B cell (primary cell): ENCODE measurements around the gene MDFI. TPM values are rescaled to one million over a fixed set of nuclear protein-coding genes. Genes with fewer than 3 reads are reported as not detected.

Experiments used
- ATAC-seq: fragments of 200-7000 bp; cut with Tn5 transposase; one replicate; pipeline ENCODE4 v1.10.0; 2021; ENCODE audit warnings: low read depth, mild to moderate bottlenecking, moderate number of reproducible peaks, moderate library complexity
- CTCF ChIA-PET: fragments of 350-600 bp; sonication (Branson Sonifier 250); formaldehyde crosslinking; loops from one replicate; lab custom pipeline; 2021; ENCODE audit warnings: antibody characterized with exemption, inconsistent platforms; lab: Charles Lee
- POLR2A ChIA-PET: fragments of 350-600 bp; sonication (Branson Sonifier 250); formaldehyde crosslinking; loops from one replicate; lab custom pipeline; 2021; ENCODE audit warnings: antibody characterized with exemption; lab: Charles Lee
- DNase-seq: peaks from one replicate; pipeline ENCODE4 v3.0.0; 2013
- H2AFZ ChIP-seq: 2 replicates; pipeline ENCODE4 v1.6.1; 2012; ENCODE audit warnings: mild to moderate bottlenecking, low read depth, low read length; ENCODE audit not compliant: insufficient read depth, poor library complexity, severe bottlenecking
- H3K27ac ChIP-seq, 2 donors: 1 replicate in 1 of 2; 2 replicates in 1 of 2; pipeline ENCODE4 v1.5.1; 2012 to 2013; ENCODE audit warnings: low read length in 2 of 2, mild to moderate bottlenecking in 2 of 2, moderate library complexity in 1 of 2
- H3K27me3 ChIP-seq, 4 experiments: fragments of 200-600 bp in 1 of 4; sonication (generic) in 1 of 4; replicated peaks in 1 of 4; 1 replicate in 2 of 4; 2 replicates in 2 of 4; pipeline versions ENCODE4 v1.6.1 to v1.7.0; 2013 to 2016; ENCODE audit warnings: low read length in 3 of 4, mild to moderate bottlenecking in 2 of 4, mixed read lengths in 1 of 4, moderate library complexity in 1 of 4; ENCODE audit not compliant: insufficient read depth in 4 of 4, control insufficient read depth in 3 of 4; ENCODE audit errors: control extremely low read depth in 1 of 4
- H3K36me3 ChIP-seq, 2 experiments: replicated peaks in 1 of 2; 1 replicate in 1 of 2; 2 replicates in 1 of 2; pipeline versions ENCODE4 v1.6.1 to v1.7.1; 2013; ENCODE audit warnings: low read length in 1 of 2; ENCODE audit not compliant: insufficient read depth in 2 of 2, control insufficient read depth in 1 of 2; ENCODE audit errors: control extremely low read depth in 1 of 2, extremely low read depth in 1 of 2
- H3K4me1 ChIP-seq, 2 donors: fragments of 200-600 bp in 1 of 2; sonication (generic) in 1 of 2; 1 replicate in 1 of 2; 2 replicates in 1 of 2; pipeline versions ENCODE4 v1.5.1 to v1.6.1; 2013 to 2017; ENCODE audit warnings: low read length in 2 of 2; ENCODE audit not compliant: control insufficient read depth in 2 of 2, insufficient read depth in 2 of 2
- H3K4me2 ChIP-seq: replicated peaks from 2 replicates; pipeline ENCODE3; 2012; ENCODE audit warnings: mild to moderate bottlenecking, low read depth, low read length; ENCODE audit not compliant: poor library complexity, severe bottlenecking
- H3K4me3 ChIP-seq, 5 experiments: fragments of 200-600 bp in 1 of 5; sonication (generic) in 1 of 5; 1 replicate in 3 of 5; 2 replicates in 2 of 5; pipeline versions ENCODE4 v1.5.1 to v1.7.0; 2011 to 2016; ENCODE audit warnings: low read length in 4 of 5, mild to moderate bottlenecking in 4 of 5, low read depth in 2 of 5, control low read depth in 1 of 5, moderate library complexity in 1 of 5; ENCODE audit not compliant: insufficient read depth in 1 of 5; ENCODE audit errors: control extremely low read depth in 1 of 5, extremely low read depth in 1 of 5
- H3K79me2 ChIP-seq: fragments of 200-600 bp; sonication (generic); one replicate; pipeline ENCODE4 v1.6.0; 2016; ENCODE audit warnings: low read length; ENCODE audit not compliant: control insufficient read depth, insufficient read depth
- H3K9ac ChIP-seq: fragments of 200-600 bp; sonication (generic); 2 replicates; pipeline ENCODE4 v1.6.1; 2017; ENCODE audit warnings: mild to moderate bottlenecking, low read length, moderate library complexity
- H3K9me3 ChIP-seq, 3 donors: one replicate each; pipeline versions ENCODE4 v1.6.1 to v1.7.1; 2013; ENCODE audit warnings: low read length in 2 of 3; ENCODE audit not compliant: control insufficient read depth in 2 of 3, insufficient read depth in 1 of 3; ENCODE audit errors: control extremely low read depth in 1 of 3
- H4K20me1 ChIP-seq: 2 replicates; pipeline ENCODE4 v1.6.0; 2012; ENCODE audit warnings: mild to moderate bottlenecking, low read length; ENCODE audit not compliant: insufficient read depth, control insufficient read depth, poor library complexity, severe bottlenecking
- H3K27ac Mint-ChIP-seq: one replicate; pipeline ENCODE4 v1.8.0; 2021; ENCODE audit warnings: mixed read lengths
- H3K27me3 Mint-ChIP-seq: one replicate; pipeline ENCODE4 v1.8.0; 2021; ENCODE audit warnings: mixed read lengths
- H3K4me1 Mint-ChIP-seq: one replicate; pipeline ENCODE4 v1.8.0; 2021; ENCODE audit warnings: mixed read lengths
- H3K4me3 Mint-ChIP-seq: one replicate; pipeline ENCODE4 v1.8.0; 2021; ENCODE audit warnings: mixed read lengths
- H3K9me3 Mint-ChIP-seq: one replicate; pipeline ENCODE4 v1.8.0; 2022; ENCODE audit warnings: mixed read lengths; ENCODE audit not compliant: insufficient read depth
- CTCF ChIP-seq: fragments of 200-600 bp; IDR thresholded peaks from one replicate; pipeline ENCODE4 v1.8.0; 2022; ENCODE audit warnings: antibody characterized with exemption, mild to moderate bottlenecking
- EZH2 ChIP-seq: IDR thresholded peaks from 2 replicates; pipeline ENCODE4 v1.6.1; 2012; ENCODE audit warnings: borderline replicate concordance, low read depth, mild to moderate bottlenecking, moderate library complexity, low read length; ENCODE audit not compliant: insufficient read depth, poor library complexity, severe bottlenecking
- WGBS: methylation state at CpG from one replicate; pipeline ENCODE4 v1.1.5; 2013; ENCODE audit warnings: missing lambda C conversion rate; ENCODE audit not compliant: insufficient coverage; 5-methylcytosine and 5-hydroxymethylcytosine counted together
- intact Hi-C: fragments of 100-400 bp; cut with micrococcal nuclease; formaldehyde crosslinking; loops from one replicate; pipeline ENCODE4 v1.10.0; 2022
- polyA plus RNA-seq: library from polyadenylated mRNA; depleted of rRNA; stranded (reverse); fragments of >200 nt; gene quantifications from 2 replicates; pipeline ENCODE4 v1.2.3, GENCODE V29; 2012
- total RNA-seq, 2 donors: library from RNA; stranded (reverse); fragments of 120-200 nt in 1 of 2; gene quantifications; 1 replicate in 1 of 2; 2 replicates in 1 of 2; pipeline versions ENCODE4 v1.2.3 to v1.2.4, GENCODE V29; 2013 to 2022

Gene MDFI
- total and polyA plus RNA-seq, 2 donors (not counting 1 experiment from before 2014, with no cell fraction given), result not detected

GRCh38 chr6:41659935-41660334 is 21.7 kb downstream of the MDFI start:
- H3K4me3 Mint-ChIP-seq, result no peak overlapping the region
- Histone ChIP-seq H3K4me3 (no peak overlapping the region), H3K4me2 (no peak overlapping the region), H3K9ac (no peak overlapping the region), H4K20me1 (no peaks in the 10 kb centered on the region), H3K36me3 (no peaks in the 10 kb centered on the region), H2AFZ (no peak overlapping the region), H3K4me1 (no peaks in the 10 kb centered on the region), H3K79me2 (no peaks in the 10 kb centered on the region), H3K9me3 (no peaks in the 10 kb centered on the region), H3K27ac (no peak overlapping the region), H3K27me3 (peaks cover 0 to 26% (median 4%) of the 10 kb centered on the region in 4 experiments)
- no peak for TF ChIP-seq EZH2
- no peak for TF ChIP-seq CTCF
- DNase-seq, result no peak
- H3K9me3 Mint-ChIP-seq, result no peaks in the 10 kb centered on the region
- H3K27ac Mint-ChIP-seq, result no peak overlapping the region
- WGBS, result 9% methylated on average over 7 of the region's 7 CpGs
- CTCF ChIA-PET, result no interaction called here
- no peak for ATAC-seq
- no peaks in the 10 kb centered on the region for H3K4me1 Mint-ChIP-seq
- POLR2A ChIA-PET, result no interaction called here
- H3K27me3 Mint-ChIP-seq, result peaks cover 58% of the 10 kb centered on the region
- intact Hi-C loops, result no loop called here

- CTCF ChIA-PET, result no interaction called here
- Histone ChIP-seq H3K9ac (no peak overlapping the region), H3K4me2 (no peak overlapping the region), H3K79me2 (no peaks in the 10 kb centered on the region), H3K27ac (no peak overlapping the region), H3K4me3 (no peak overlapping the region), H3K4me1 (no peaks in the 10 kb centered on the region), H3K27me3 (peaks cover 0 to 12% (median under 1%) of the 10 kb centered on the region in 4 experiments), H2AFZ (no peak overlapping the region), H3K36me3 (no peaks in the 10 kb centered on the region), H4K20me1 (no peaks in the 10 kb centered on the region), H3K9me3 (no peaks in the 10 kb centered on the region)
- no peak overlapping the region for H3K27ac Mint-ChIP-seq
- 97% methylated on average over 4 of the region's 5 CpGs for WGBS
- H3K9me3 Mint-ChIP-seq, result no peaks in the 10 kb centered on the region
- no peak for TF ChIP-seq EZH2
- DNase-seq (no peak), ATAC-seq (no peak)
- H3K4me1 Mint-ChIP-seq, result peaks cover 3% of the 10 kb centered on the region
- peaks cover 34% of the 10 kb centered on the region for H3K27me3 Mint-ChIP-seq
- POLR2A ChIA-PET, result no interaction called here
- intact Hi-C loops, result no loop called here
- H3K4me3 Mint-ChIP-seq, result no peak overlapping the region
Observed at GRCh38 chr6:41663568-41663967, 25.3 kb downstream of the MDFI start.
